ENCODE measurements around the gene XPNPEP1. TPM values are rescaled to one million over a fixed set of nuclear protein-coding genes. Genes with fewer than 3 reads are reported as not detected.

The XPNPEP1 gene
- total RNA-seq, 6 experiments from 2014 or later: 13.9 to 57.8 (median 29.4) TPM

DNA sequence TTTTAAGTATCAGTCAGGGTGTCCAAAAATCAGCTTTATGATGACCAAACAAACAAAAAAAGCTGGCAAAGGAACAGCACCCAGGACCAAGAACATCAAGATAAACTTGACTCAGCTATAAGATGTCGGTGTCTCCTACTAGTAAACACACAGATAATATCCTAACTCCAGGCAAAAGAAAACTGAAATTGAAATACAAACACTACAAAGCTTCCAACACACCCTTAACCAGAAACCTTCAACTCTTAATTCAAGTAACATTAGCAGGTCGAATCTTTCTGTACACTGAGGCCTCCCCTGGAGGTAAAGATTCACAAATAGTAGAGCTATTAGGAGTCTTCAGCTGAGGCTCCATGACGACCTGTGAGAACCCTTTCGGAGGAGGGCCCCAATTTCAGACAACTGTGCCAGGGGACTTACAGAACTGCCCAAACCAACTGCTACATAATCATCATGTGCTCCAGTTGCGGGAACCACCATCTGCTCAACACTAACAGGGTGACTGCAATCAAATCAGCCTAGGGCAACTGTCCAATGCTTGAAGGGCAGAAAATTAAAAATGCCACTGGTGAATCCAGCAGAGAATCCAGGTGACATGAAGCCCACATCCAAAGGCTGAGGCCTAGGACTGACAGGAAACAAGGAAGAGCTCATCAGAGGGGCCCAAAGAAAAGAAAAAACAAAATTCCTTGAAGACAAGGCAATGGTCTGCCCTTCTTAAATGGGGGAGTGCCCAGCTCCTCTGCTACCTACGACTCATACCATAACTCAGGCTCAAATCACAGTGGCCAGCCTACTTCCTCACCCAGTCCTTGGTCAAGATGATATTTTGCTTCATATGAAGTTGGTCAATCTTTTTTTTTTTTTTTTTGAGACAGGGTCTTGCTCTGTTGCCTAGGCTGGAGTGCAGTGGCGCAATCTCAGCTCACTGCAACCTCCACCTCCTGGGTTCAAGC is 20.0 kb downstream of the XPNPEP1 start:
- TF ChIP-seq, protein P1, sequence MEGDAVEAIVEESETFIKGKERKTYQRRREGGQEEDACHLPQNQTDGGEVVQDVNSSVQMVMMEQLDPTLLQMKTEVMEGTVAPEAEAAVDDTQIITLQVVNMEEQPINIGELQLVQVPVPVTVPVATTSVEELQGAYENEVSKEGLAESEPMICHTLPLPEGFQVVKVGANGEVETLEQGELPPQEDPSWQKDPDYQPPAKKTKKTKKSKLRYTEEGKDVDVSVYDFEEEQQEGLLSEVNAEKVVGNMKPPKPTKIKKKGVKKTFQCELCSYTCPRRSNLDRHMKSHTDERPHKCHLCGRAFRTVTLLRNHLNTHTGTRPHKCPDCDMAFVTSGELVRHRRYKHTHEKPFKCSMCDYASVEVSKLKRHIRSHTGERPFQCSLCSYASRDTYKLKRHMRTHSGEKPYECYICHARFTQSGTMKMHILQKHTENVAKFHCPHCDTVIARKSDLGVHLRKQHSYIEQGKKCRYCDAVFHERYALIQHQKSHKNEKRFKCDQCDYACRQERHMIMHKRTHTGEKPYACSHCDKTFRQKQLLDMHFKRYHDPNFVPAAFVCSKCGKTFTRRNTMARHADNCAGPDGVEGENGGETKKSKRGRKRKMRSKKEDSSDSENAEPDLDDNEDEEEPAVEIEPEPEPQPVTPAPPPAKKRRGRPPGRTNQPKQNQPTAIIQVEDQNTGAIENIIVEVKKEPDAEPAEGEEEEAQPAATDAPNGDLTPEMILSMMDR (IDR thresholded peaks at IDR 0.05): no peak
- TF ChIP-seq POLR2A (IDR thresholded peaks at IDR 0.05): no peak
- WGBS (ENCODE audit: insufficient coverage, low coverage, low lambda C conversion rate, missing lambda C conversion rate): 84% methylated on average over 5 of the region's 7 CpGs
- Histone ChIP-seq H3K36me3 (peaks cover 0 to 8% (median 4%) of the 10 kb centered on the region in 4 donors), H3K27ac (peak overlapping the region in 1 of 3 donors; percentile 7), H3K4me3 (no peak overlapping the region), H3K4me1 (peaks cover 0 to 22% (median 4%) of the 10 kb centered on the region in 4 donors), H3K9me3 (no peaks in the 10 kb centered on the region), H3K27me3 (no peaks in the 10 kb centered on the region)
- intact Hi-C loops (cut with DNase I): no loop called here
- no peak for DNase-seq
- ATAC-seq: peak in 1 of 4 donors; percentile 23

DNA sequence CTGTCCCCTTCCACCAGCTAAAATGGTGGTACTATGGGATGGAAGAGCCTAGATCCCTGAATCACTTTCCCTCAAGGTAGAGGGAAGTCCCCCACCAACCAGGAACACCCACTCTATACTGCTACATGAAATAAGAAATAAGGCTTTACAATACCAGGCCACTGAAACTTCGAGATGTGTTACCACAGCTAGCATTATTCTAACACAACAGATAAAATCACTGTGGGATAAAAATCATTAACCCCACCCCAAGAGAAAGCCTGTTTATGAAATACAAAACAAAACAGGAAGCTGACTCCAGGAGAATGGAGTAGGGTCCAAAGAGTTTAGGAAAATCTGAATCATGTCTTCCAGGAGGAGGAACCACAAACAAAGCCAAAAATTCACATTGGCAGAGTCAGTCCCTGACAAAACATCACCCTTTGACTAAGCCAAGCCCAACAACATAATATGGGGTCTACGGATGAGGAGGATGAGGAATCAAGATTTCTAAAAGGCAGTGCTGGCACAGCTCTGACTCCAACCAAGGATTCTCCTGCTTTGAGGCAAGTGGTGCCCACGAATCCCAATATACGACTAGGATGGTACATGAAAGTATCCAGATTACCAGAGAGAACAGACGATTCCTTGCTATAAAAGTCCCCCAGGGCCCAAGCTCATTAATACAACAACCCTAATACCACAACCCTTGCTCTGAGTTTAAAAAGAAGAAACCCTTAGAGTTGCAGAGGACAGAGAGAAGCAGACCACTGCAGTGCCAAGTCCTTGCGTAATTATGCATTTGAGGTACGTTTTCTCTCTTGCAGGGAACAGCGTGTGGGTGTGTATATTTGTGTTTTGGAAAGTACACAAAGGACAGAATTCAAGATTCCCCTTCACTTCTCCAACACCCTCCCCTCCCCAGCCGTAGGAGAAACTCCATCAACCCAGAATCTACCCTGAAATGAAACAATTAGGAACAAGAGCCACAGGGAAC is 23.7 kb downstream of the XPNPEP1 start:
- Histone ChIP-seq H3K4me1 (peaks cover 0 to 36% (median 4%) of the 10 kb centered on the region in 4 donors), H3K4me3 (no peak overlapping the region), H3K36me3 (peaks cover 0 to 3% (median 0%) of the 10 kb centered on the region in 4 donors), H3K27ac (peak overlapping the region; percentile 11 to 44 (median 41)), H3K27me3 (no peaks in the 10 kb centered on the region), H3K9me3 (no peaks in the 10 kb centered on the region)
- intact Hi-C loops (cut with DNase I): no loop called here
- no peak for TF ChIP-seq POLR2A (IDR thresholded peaks at IDR 0.05)
- TF ChIP-seq, protein P1 (IDR thresholded peaks at IDR 0.05): no peak
- DNase-seq: peak in 1 of 3 donors; percentile 63
- ATAC-seq: peak; percentile 64 to 80 (median 74)
- WGBS (ENCODE audit: insufficient coverage, low coverage, low lambda C conversion rate, missing lambda C conversion rate): 59% methylated on average over 6 of the region's 9 CpGs

DNA sequence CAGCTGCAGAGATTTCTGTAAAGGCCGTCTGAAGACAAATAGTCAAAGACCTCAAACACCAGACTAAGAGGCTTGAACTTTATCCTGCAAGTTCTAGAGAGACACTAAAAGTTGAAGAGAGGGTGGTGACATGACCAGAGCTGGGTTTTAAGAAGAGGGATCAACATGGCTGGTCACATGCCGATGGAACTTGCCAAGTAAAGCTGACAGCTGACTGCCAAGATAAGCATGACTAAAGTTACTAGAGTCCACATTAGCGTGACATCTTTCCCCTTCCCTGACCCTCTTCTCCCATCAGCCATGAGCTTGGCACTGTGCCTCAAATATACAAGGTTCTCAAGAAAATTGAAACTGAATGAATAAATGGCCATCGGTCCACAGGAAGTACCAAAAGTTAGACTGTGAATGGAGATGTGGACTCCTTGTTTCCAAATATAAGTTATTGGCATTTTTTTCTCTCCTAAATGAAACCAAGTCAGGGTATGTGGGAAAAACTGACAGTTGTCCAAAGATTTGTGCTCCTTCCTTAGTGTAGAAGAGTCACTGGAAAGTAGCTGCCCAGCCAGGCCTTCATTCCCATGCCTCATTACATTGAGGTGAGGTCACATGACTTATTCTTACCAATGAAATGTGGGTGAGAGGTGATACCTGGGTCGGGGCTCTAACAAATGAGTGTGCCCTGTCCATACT is 24.5 kb downstream of the XPNPEP1 start:
- H3K36me3 ChIP-seq: peaks cover 0 to 3% (median 0%) of the 10 kb centered on the region in 4 donors

More for the DNA sequence above, 24.5 kb downstream of the XPNPEP1 start:
- peak overlapping the region; percentile 11 to 44 (median 41) for H3K27ac ChIP-seq
- no peak overlapping the region for H3K4me3 ChIP-seq
- no peak for TF ChIP-seq POLR2A (IDR thresholded peaks at IDR 0.05)
- TF ChIP-seq, protein P1 (IDR thresholded peaks at IDR 0.05): no peak
- peak; percentile 66 to 75 (median 72) for ATAC-seq
- H3K4me1 ChIP-seq: peaks cover 0 to 39% (median 4%) of the 10 kb centered on the region in 4 donors
- H3K9me3 ChIP-seq: no peaks in the 10 kb centered on the region
- intact Hi-C loops (cut with DNase I): no loop called here
- WGBS (ENCODE audit: insufficient coverage, low coverage, low lambda C conversion rate, missing lambda C conversion rate): 38% methylated on average over 5 of the region's 5 CpGs
- H3K27me3 ChIP-seq: no peaks in the 10 kb centered on the region
- DNase-seq: peak; percentile 36 to 74 (median 63)
